Embryonic facial prominence (tissue), 1 donor: Measurements from ENCODE around the gene CCT8L2.
"Not testable (repeated sequence)": the region's sequence is repeated elsewhere in the genome, so short reads cannot be mapped to it uniquely, and the experiment has no call there.

Experiments used
- DNase-seq: peaks from one replicate; pipeline ENCODE4 v3.0.0-alpha.2; 2016; ENCODE audit errors: extremely low spot score

Gene CCT8L2, protein sequence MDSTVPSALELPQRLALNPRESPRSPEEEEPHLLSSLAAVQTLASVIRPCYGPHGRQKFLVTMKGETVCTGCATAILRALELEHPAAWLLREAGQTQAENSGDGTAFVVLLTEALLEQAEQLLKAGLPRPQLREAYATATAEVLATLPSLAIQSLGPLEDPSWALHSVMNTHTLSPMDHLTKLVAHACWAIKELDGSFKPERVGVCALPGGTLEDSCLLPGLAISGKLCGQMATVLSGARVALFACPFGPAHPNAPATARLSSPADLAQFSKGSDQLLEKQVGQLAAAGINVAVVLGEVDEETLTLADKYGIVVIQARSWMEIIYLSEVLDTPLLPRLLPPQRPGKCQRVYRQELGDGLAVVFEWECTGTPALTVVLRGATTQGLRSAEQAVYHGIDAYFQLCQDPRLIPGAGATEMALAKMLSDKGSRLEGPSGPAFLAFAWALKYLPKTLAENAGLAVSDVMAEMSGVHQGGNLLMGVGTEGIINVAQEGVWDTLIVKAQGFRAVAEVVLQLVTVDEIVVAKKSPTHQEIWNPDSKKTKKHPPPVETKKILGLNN

DNA sequence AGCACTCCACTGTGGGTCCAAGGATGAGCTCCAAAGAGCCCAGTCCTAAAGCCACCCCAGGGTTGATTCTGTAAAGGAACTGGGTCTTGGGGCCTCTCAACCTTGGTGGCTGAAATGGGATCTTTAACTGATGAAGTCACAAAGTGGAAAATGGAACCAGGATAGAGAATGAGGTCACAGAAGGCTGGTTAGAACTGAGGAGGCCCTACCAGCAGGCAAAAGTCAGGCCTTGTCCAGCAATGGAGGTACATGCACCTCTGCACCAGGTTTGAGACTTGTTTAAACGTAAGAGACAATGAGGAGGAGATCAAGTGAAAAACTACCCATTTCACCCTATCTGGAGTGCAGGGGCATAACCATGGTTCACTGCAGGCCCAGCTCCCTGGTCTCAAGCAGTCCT, at the start of gene CCT8L2:
Gene CCT8L2, minus strand, starts transcription at position 101 of the 400 bp plus-strand sequence. CDS start 260 bp downstream, outside the sequence.
- not testable (repeated sequence) for DNase-seq

DNA sequence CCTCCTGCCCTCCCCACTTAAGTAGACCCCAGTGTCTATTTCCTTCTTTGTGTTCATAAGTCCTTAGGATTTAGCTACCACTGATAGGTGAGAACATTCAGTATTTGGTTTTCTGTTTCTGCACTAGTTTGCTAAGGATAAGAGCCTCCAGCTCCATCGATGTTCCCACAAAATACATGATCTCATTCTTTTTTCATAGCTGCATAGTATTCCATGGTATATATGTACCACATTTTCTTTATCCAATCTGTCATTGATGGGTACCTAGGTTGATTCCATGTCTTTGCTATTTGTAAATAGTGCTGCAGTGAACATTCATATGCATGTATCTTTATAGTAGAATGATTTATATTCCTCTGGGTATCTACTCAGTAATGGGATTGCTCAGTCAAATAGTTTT, 42.8 kb upstream of the CCT8L2 start:
- DNase-seq, result not testable (repeated sequence)

DNA sequence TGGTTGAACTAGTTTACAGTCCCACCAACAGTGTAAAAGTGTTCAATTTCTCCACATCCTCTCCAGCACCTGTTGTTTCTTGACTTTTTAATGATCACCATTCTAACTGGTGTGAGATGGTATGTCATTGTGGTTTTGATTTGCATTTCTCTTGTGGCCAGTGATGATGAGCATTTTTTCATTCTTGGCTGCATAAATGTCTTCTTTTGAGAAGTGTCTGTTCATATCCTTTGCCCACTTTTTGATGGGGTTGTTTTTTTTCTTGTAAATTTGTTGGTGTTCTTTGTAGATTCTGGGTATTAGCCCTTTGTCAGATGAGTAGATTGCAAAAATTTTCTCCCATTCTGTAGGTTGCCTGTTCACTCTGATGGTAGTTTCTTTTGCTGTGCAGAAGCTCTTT, 41.5 kb upstream of the CCT8L2 start:
- DNase-seq, result not testable (repeated sequence)

DNA sequence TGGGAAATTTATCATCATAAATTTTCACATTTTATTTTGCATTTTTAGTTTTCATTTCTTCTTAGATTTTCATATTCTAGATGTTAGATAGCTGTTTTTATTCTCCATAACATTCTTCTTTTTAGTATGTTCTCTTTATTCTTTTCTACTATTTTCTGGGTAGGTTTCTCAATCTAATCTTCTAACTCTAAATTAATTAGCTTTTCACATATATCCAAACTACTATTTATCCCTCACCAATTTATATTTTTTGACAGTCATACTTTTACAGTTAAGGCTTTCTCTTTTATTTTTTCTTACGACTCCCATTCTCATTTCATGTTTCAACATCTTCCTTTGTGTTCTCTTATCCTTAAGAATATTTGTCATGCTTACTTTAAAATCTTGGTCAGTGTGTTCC, 35.9 kb upstream of the CCT8L2 start:
- not testable (repeated sequence) for DNase-seq

DNA sequence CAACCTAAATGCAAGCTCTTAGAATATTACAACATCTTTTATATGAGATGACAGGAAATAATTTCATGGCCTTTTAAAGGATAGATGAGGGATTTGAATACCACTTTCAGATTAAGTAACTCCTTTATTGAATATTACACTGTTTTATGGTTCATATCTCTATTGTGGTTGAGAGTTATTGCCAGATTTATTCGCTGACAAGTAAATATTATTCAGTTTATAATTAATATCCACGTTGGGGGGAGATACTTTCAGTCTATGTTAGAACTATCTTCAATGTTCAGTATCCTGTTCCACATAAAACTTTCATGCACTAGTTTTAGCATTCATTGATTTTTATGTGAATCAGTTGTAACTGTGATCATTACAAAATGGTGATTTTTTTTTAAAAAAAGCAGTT, 32.4 kb upstream of the CCT8L2 start:
- not testable (repeated sequence) for DNase-seq

DNA sequence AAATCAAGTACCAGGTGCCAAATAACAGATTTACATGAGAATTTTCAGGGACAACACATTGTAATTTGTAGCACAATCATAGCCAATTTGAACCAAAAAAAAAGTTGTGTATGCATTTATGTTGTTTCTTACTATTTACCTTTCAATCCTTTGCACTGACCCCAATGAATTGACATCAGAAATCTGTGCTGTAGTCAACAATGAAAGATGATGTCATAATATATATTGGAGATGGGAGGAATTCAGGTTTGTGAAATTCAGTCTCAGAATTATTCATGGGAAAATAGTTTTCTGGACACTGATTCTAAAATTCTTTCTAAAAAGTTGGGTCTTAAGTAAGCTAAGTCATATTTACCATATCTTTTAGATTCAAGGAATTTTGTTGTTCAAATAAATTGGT, 31.0 kb upstream of the CCT8L2 start:
- DNase-seq, result not testable (repeated sequence)

DNA sequence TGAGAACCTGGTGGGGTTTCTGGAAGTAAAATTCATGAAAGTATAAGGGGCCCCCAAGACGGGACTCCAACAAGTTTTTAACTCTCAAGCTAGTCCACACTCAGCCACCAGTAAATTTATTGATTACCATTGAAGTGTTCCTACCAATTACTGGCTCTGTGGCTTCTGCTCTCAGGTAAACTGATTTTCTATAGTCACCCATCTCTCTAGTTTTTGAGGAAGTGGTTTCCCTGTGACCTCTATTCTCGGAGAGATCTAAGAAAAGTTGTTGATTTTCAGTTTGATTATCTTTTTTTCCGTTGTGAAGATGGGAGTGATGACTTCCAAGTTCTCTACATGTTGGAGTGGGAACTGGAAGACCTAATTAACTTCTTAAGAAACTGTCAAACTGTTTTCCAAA, 24.9 kb upstream of the CCT8L2 start:
- DNase-seq, result not testable (repeated sequence)

DNA sequence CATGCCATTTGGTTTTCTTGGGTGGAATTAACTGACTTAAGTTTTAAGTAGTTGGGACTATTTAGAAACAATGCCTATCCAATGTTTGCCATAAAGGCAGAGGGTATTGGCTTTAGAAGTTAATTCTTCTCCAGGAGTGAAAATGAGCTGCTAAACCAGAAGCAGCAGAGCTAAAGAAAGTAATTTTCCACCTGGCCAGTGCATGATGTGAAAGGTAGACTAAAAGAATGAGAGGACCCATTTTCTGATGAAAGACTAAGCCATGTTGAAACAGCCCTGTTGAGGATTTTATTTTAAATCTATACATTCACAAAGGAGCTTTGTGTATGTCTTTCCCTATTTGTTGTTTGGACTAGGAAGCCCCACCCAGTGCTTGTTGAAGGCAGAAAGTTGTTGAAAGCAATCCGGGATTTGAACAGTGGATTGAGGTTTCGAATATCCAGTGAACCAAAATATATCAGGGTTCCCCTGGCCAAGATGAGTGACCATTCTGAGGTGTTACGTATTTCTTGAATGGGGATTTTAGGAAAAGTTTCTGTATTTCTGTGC, 23.9 kb upstream of the CCT8L2 start:
- DNase-seq, result not testable (repeated sequence)

DNA sequence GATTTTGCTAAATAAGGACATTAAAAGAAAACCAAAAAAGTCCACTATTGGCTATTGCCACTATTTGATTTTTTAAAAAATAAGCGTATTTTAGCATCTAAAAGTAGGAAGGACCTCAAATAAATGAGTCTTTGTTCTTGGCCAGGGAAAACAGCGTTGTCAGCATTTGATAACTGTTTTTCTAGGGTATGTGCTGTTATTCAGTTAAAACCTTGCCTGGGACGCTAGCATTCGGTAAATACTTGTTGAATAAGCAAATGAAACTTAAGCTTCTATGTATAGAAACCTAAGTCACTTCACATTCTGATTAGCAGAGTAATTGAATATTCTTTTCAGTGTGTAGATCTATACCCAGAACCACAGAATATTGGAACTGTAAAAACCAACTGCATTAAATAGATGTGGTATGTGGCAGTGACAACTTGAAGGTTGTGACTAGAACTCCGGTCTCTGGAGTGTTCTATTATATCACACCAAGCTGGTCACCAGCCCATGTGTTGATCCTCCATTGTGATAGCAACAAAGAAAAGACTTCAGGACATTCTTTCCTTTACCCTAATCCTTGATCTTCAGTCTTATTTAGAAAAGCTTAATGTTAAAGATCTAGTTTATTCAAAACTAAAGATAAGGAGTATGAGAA, 23.1 kb upstream of the CCT8L2 start:
- not testable (repeated sequence) for DNase-seq

DNA sequence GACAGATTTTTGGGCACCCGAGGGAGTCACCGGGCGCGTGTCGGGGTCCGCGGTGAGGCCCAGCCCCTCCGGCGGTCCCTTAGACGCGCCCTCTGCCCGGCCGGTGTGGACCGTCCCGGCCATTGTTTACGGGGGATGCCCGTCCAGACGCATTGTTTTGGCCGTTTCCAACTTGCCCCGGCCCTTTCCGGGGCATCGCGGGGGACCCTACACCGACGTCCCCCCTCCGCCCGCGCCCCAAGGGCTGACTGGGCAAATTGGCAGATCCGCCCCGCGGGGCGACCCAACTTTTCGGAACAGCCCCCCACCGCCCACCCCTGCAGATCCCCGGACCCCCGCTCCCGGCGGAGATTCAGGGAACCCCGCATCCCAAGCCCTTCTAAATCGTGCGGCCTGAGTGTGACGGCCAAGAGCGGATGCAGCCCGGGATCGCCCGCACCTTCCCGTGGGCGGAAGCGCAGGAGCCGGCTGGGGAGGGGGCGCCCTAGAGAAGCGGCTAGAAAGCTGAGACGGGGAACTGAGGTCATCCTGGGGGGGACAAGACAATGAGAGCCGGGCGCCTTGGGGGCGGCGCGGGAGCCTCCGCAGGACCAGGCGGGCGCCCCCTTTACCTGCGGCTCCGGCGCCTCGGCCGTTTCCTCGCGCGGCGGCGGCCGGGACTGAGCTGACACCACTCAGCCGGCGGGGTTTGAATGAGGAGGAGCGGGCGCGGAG, 17.1 kb upstream of the CCT8L2 start:
- DNase-seq, result no peak

DNA sequence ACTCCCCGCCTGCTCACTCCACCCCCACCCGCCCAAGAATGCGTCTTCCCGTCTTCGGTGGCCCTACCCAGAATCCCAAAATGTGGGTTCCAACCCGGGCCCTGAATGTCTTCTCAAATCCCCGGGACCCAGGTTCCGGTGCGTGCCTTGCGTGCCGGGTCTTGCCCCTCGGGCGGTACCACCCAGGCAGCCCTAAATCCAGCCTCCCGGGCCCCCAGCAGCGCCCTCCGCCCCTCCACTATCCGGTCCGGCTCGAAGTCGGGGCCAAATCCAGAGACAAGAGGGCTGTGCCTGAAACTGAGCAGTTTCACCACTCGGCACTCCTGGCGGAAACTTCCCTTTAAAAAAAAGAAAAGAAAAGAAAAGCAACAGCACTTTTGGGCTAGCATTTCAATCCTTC, 16.3 kb upstream of the CCT8L2 start:
- no peak for DNase-seq

DNA sequence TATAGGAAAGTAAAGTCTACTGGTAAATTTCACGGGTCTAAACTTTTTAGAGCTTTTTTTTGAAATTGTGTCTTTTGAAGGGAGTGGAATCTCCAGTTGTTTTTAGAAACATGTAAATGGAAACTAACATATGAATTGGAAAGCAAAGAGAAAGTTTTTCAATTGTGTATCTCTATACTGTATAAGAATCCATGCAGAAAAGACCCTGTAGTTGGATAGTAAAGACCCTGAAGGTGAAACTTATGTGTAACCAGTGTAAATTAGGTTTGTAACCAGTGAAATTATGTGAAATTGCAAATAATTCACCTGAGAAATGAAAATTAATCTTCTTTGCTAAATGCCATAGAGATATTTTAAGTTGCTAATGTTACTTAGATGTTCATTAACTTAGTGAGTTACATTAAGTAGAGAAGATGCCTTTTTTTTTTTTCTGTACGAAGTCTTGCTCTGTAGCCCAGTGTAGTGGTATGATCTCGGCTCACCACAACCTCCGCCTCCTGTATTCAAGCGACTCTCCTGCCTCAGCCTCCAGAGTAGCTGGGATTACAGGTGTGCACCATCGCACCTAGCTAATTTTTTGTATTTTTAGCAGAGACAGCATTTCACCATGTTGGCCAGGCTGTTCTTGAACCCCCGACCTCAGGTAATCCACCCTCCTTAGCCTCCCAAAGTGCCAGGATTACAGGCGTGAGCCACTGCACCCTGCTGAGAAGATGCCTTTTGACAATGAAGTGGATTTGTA, 11.8 kb upstream of the CCT8L2 start:
- not testable (repeated sequence) for DNase-seq

DNA sequence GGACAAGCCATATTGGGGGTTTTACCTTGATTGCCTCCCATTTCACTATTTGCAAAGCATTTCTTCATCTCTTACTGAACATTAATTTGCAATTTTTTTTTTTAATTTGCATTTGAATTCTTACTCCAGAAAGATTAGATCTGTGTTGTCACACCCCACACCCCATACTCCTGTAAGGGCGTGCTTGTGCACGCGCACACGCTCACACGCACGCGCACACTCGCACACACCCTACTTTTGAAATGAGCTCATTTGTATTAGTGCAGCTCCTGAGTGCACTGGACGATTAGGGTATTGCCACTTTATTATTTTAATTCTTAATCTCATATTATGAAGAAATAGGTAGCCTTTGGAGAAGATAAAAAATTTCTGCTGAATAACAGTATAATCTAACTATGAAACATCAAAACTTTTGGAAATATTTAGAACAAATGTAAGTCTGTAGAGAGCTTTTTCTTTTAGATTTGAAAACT, 11.2 kb upstream of the CCT8L2 start:
- DNase-seq, result not testable (repeated sequence)

DNA sequence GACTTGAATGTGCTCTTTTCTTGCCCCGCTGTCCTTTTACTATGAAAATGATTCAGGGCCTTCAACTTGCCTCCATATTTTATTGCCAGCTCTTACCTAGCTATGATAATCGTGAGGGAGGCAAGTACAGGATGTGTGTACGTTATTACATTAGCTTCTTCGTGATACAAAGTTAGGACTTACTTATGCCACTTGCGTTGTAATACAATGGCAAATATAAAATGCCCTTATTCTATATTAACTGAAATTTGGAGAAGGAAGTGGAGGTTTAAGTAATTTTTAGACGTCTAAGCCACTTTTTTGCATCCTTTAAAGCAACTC, 10.8 kb upstream of the CCT8L2 start:
- no peak for DNase-seq

DNA sequence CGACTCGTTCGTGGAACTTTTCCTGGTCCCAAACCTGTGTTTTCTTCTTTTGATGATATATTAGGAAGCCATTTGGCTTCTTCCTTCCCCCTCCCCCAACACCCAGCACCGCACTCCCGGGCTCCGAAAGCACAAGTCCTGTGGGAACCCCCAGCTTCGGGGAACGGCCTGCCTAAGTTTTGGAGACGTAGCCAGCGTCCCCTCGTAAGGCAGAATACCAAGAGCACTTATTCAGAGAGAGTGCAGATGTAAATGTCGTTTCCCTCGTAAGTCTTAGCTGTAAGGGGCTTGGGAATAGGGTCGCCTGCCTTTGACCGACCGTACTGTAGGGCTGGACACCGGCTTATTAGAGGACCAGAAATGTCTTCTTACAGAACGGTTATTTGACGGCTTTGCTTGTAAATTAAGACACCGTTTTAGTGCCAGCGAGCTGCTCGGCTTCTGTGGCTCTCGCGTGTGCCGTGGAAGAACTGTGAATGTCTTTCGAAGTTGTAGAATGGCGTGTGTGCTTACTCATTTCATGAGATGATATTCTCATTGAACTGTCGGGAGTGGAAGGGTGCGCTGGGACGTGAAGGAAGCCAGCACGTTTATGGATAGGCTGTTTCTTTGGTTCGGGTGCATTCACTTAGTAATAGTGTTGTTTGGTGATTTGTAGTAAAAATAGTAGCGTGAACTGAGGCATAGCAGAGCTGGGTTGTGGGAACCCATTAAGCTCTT, 10.3 kb upstream of the CCT8L2 start:
- DNase-seq, result not testable (repeated sequence)

DNA sequence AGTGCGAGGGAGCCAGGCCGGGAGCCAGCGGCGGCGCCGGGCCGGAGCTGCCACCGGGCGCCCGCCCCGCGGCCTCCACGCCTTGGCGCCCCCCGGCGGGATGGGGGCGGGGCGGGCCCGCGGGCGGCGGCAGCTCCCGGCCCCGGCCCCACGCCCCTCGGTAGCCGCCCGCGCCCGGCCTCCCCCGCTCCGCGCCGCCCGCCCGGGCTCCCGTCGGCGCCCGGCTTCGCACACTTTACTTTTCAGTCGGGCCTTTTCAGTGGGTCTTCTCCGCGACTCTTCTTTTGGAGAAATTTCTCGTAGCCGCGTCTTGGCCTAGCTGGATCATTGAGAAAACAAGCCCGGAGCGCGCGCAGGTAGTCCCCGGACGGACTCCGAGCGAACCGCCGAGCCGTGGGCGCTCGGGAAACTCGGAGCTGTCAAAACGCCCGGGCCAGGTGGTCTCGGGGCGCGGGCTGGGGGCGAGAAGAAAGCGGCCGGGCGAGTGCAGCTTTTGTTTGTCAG, 9.7 kb upstream of the CCT8L2 start:
- not testable (repeated sequence) for DNase-seq

DNA sequence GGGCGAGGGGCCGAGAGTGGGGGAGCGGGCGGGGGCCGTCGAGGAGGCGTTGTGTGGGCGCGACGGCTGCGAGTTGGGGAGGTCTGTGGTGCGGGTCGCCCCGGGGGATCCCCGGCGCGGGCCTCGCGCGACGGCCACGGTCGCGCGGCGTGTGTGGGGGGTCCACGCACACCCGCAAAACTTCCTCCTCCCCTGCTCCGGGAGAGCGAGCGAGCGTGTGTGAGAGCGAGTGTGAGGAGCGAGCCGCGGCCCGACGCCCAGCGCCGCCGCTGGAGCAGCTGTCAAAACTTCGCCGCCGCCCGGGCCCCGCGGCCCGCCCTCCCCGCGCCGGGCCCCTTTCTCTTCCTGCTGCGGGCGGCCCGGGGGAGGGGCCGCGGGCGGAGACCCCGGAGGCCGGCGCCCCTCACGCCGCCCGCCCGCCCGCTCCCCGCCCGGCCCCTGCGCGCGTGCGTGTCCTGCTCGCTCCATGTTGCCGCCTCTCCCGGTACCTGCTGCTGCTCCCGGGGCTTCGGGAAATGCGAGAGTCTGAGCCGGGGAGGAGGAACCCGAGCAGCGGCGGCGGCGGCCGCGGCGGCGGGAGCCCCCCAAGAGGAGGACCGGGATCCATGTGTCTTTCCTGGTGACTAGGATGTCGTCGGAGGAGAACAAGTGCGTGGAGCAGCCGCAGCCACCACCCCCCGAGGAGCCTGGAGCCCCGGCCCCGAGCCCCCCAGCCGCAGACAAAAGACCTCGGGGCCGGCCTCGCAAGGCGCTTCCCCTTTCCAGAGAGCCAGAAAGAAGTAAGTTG, 9.0 kb upstream of the CCT8L2 start:
- no peak for DNase-seq

DNA sequence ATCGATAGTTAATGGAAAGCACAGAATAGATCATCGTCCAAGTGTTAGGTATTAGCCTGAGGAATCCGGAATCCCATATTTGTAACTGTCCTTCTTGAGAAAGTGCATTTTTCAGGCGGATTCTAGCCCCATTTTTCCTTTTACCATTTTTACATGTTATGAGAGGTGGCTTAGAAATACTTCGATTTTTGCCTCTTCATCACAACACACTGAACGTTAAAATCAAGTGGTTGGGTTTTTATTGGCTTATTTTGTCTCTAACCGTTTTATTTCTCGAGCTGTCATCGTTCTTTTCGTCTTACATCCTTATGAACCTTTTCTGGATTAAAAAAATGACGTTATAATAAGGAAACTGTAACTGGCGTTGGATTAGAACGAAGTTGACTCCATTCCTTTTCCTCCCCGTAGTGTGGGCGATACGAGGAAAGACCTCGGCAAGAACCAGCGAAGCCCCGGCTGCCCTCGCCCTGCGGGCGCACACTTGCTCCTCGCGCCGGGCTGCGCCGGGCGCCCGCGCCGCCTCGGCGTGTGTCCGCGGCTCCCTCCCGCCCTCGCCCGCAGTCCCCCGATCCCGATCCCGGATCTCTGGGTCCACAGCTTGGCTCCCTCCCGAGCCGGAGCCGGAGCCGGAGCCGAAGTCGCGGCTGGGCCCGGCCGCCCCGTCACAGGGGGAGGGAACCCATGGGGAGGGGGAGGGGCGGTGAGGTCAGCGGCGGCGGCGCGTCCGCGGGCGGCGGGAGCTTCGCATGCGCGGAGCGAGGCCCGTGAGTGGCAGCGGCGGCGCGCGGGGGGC, 8.2 kb upstream of the CCT8L2 start:
- not testable (repeated sequence) for DNase-seq

DNA sequence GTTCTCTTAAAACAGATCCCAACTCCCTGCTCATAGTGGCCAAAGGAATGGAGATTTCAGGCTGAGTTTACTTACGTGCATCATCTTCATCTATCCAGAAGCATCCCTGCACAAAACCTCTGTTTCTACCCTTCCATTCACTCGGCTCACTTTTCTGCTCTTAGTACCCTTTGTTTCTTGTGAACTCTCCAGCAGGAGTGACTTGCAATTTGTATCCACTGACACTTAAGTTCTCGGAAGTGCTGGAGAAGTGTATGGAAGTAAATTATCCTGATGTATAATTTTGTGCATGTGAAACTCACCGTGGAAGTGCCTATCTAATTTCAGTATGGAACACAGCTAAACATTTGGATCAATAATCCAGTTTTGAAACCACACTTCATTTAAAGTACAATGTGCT, 7.0 kb upstream of the CCT8L2 start:
- DNase-seq, result not testable (repeated sequence)
